ENCODE measurements around the gene DPYSL4. TPM values are rescaled to one million over a fixed set of nuclear protein-coding genes. Genes with fewer than 3 reads are reported as not detected.

DPYSL4 gene
- total RNA-seq, 4 donors from 2014 or later = 0.79 TPM; not detected in 3

DNA sequence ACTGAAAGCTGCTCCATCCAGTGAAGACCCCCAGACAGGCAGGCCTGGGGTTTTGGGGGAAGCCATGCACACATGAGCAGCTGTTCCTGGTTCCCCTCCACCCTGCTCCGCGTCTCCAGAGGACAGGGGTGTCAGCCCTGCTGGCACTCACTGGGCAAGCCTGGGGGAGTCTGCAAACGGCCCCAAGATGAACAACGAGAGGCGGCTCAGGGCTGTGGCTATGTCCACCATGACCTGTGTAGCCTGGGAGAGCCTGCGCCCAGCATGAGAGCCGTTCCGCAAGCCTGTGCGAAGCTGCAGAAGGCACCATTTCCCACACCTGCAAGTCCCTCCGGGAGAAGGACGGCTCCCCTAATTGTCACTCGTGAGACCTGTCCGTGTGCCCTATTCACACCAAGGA, 59.5 kb downstream of the DPYSL4 start:
- intact Hi-C loops (cut with DNase I; ENCODE audit: low total_unique reads) (no loop called here), in situ Hi-C loops (cut with MboI; ENCODE audit: low pct_ligation_motif_present in 1 of 4, low pct_unique_long_range_greater_than_20kb in 1 of 4, low sequenced_read_pairs in 3 of 4) (loop anchor here in 2 of 4 donors (25.0 kb wide), 2 partner anchors 91 to 391 kb away; partner anchors contain the start of gene LRRC27 (in 1 of the 2))
- Histone ChIP-seq H3K4me3 (no peak overlapping the region), H3K36me3 (no peaks in the 10 kb centered on the region), H3K27ac (no peak overlapping the region), H3K27me3 (no peaks in the 10 kb centered on the region), H3K9me3 (no peaks in the 10 kb centered on the region), H3K4me1 (peaks cover 0 to 4% (median 2%) of the 10 kb centered on the region in 4 donors)
- 91% methylated on average over 13 of the region's 13 CpGs; no CpG with 5 or more reads in 1 of the 2 donors for WGBS, 2 donors (ENCODE audit: low coverage in 1 of 2)
- TF ChIP-seq POLR2A (IDR thresholded peaks at IDR 0.05) = no peak
- no peak for TF ChIP-seq EP300 (IDR thresholded peaks at IDR 0.05; ENCODE audit: low read depth)
- TF ChIP-seq, protein P1, sequence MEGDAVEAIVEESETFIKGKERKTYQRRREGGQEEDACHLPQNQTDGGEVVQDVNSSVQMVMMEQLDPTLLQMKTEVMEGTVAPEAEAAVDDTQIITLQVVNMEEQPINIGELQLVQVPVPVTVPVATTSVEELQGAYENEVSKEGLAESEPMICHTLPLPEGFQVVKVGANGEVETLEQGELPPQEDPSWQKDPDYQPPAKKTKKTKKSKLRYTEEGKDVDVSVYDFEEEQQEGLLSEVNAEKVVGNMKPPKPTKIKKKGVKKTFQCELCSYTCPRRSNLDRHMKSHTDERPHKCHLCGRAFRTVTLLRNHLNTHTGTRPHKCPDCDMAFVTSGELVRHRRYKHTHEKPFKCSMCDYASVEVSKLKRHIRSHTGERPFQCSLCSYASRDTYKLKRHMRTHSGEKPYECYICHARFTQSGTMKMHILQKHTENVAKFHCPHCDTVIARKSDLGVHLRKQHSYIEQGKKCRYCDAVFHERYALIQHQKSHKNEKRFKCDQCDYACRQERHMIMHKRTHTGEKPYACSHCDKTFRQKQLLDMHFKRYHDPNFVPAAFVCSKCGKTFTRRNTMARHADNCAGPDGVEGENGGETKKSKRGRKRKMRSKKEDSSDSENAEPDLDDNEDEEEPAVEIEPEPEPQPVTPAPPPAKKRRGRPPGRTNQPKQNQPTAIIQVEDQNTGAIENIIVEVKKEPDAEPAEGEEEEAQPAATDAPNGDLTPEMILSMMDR (IDR thresholded peaks at IDR 0.05) = no peak
- no peak for TF ChIP-seq POLR2AphosphoS5 (IDR thresholded peaks at IDR 0.05)
- DNase-seq = no peak

DNA sequence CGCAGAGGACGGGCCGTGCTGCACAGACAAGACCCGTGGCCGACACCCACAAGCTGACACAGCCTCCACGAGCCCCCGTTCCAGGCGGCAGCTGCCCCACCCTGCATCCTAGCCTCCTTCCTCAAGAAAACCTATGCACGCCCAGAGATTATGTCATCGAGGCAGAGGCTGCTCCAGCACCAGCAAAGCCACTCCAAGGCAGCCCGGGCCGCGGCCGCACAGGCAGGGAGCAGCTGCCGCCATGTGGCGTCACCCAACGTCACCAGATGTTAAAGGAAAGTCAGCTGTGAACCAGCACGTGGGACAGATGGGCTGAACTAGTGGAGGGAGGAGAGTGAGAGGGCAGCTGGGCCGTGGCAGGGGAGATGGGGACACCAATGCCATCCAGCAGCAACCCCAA, 61.2 kb downstream of the DPYSL4 start:
- TF ChIP-seq, protein P1 (IDR thresholded peaks at IDR 0.05) = no peak
- no peak for TF ChIP-seq EP300 (IDR thresholded peaks at IDR 0.05; ENCODE audit: low read depth)
- 67% methylated on average over 17 of the region's 19 CpGs; no CpG with 5 or more reads in 1 of the 2 donors for WGBS, 2 donors (ENCODE audit: low coverage in 1 of 2)
- Histone ChIP-seq H3K27me3 (no peaks in the 10 kb centered on the region), H3K27ac (no peak overlapping the region), H3K9me3 (no peaks in the 10 kb centered on the region), H3K4me1 (peaks cover 0 to 4% (median 2%) of the 10 kb centered on the region in 4 donors), H3K4me3 (no peak overlapping the region), H3K36me3 (no peaks in the 10 kb centered on the region)
- in situ Hi-C loops (cut with MboI; ENCODE audit: low pct_ligation_motif_present in 1 of 4, low pct_unique_long_range_greater_than_20kb in 1 of 4, low sequenced_read_pairs in 3 of 4) = loop anchor here in 2 of 4 donors (25.0 kb wide), 2 partner anchors 89 to 389 kb away; partner anchors contain the start of gene LRRC27 (in 1 of the 2)
- intact Hi-C loops (cut with DNase I; ENCODE audit: low total_unique reads) = no loop called here
- no peak for DNase-seq

DNA sequence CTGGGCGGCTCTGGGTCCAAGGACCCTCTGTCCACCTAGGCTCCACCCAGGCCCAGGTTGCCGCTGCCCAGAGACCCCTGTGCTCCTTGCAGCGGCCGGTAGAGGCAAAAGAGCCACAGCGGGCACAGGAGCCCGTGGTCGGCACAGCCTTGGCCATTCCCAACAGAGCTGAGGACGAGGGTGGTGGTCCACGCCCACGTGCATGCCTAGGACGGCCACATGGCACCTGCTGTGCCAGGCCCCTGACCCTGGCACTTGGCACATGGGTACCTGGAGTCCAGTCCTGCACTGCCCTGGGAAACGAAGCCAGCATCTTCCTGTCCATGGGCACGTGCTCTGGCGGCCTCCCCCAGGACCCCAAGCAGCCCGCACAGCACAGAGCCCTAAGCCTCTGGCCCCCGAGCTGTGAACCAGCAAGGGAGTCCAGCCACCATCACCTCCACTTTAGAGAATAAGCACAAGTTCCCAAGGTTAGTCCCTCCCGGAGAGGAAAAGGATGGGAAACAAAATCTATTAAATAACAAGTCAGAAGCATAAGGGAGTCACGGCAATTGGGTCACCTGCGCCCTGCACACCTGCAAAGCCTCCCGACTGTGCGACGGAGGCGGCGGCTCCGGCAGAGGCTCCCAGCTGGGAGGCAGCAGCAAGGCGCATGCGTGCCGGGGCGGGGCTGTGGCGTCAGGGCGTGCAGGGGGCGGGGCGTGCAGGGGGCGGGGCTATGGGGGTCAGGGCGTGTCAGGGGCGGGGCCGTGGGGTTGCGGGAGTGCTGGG, 61.9 kb downstream of the DPYSL4 start:
- peak overlapping the region in 1 of 4 donors; percentile 25 for H3K4me3 ChIP-seq
- no peaks in the 10 kb centered on the region for H3K27me3 ChIP-seq
- DNase-seq = peak; percentile 53
- H3K4me1 ChIP-seq = peaks cover 0 to 4% (median 2%) of the 10 kb centered on the region in 4 donors
- H3K9me3 ChIP-seq = no peaks in the 10 kb centered on the region
- no peaks in the 10 kb centered on the region for H3K36me3 ChIP-seq
- in situ Hi-C loops (cut with MboI; ENCODE audit: low pct_ligation_motif_present in 1 of 4, low pct_unique_long_range_greater_than_20kb in 1 of 4, low sequenced_read_pairs in 3 of 4) (loop anchor here in 2 of 4 donors (25.0 kb wide), 2 partner anchors 89 to 389 kb away; partner anchors contain the start of gene LRRC27 (in 1 of the 2)), intact Hi-C loops (cut with DNase I; ENCODE audit: low total_unique reads) (no loop called here)
- TF ChIP-seq POLR2AphosphoS5 (IDR thresholded peaks at IDR 0.05) (no peak), POLR2A (IDR thresholded peaks at IDR 0.05) (no peak), EP300 (IDR thresholded peaks at IDR 0.05; ENCODE audit: low read depth) (no peak)
- TF ChIP-seq, protein P1 (IDR thresholded peaks at IDR 0.05) = no peak
- H3K27ac ChIP-seq = no peak overlapping the region
- WGBS, 2 donors (ENCODE audit: low coverage in 1 of 2) = 65% methylated on average over 17 of the region's 38 CpGs; no CpG with 5 or more reads in 1 of the 2 donors

DNA sequence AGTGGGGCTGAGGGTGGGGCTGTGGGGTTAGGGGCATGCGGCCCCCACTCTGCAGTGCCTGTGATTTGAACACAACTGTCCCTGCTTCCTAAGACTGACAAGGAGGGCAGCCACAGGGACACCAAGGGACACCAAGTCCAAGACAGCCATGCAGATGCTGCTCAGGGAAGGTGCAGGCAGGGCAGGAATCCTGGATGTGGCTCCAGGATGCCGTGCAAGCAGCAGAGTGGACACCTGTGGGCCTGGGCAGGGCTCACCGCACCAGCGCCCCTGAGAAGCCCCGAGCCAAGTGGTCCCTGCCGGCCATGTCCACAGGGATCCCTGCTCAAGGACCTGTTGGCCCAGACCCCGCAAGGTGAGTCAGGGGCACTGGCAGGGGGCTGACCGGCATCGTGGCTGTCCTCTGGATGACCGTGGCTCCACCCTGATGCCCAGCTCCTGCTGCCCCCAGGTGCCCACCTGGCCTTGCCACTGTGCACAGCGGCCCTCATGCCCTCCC, 62.5 kb downstream of the DPYSL4 start:
- whole genome bisulfite sequencing, 2 donors (ENCODE audit: low coverage in 1 of 2) = 93% methylated on average over 9 of the region's 11 CpGs; no CpG with 5 or more reads in 1 of the 2 donors
- TF ChIP-seq POLR2A (IDR thresholded peaks at IDR 0.05) (no peak), EP300 (IDR thresholded peaks at IDR 0.05; ENCODE audit: low read depth) (no peak)
- TF ChIP-seq, protein P1 (IDR thresholded peaks at IDR 0.05) = no peak
- H3K4me3 ChIP-seq = no peak overlapping the region

More for the DNA sequence above, 62.5 kb downstream of the DPYSL4 start:
- H3K27me3 ChIP-seq = no peaks in the 10 kb centered on the region
- intact Hi-C loops (cut with DNase I; ENCODE audit: low total_unique reads) (no loop called here), in situ Hi-C loops (cut with MboI; ENCODE audit: low pct_ligation_motif_present in 1 of 4, low pct_unique_long_range_greater_than_20kb in 1 of 4, low sequenced_read_pairs in 3 of 4) (loop anchor here in 2 of 4 donors (25.0 kb wide), 2 partner anchors 88 to 388 kb away; partner anchors contain the start of gene LRRC27 (in 1 of the 2))
- H3K36me3 ChIP-seq = no peaks in the 10 kb centered on the region
- no peaks in the 10 kb centered on the region for H3K9me3 ChIP-seq
- H3K27ac ChIP-seq = no peak overlapping the region
- no peak for DNase-seq
- peaks cover 0 to 4% (median 2%) of the 10 kb centered on the region in 4 donors for H3K4me1 ChIP-seq
